ENCODE measurements around the gene CSDE1.
A peak's percentile ranks its signal among the peaks of the same experiment; 100 is the strongest.
"Not testable (repeated sequence)": the region's sequence is repeated elsewhere in the genome, so short reads cannot be mapped to it uniquely, and the experiment has no call there.

The CSDE1 gene

DNA sequence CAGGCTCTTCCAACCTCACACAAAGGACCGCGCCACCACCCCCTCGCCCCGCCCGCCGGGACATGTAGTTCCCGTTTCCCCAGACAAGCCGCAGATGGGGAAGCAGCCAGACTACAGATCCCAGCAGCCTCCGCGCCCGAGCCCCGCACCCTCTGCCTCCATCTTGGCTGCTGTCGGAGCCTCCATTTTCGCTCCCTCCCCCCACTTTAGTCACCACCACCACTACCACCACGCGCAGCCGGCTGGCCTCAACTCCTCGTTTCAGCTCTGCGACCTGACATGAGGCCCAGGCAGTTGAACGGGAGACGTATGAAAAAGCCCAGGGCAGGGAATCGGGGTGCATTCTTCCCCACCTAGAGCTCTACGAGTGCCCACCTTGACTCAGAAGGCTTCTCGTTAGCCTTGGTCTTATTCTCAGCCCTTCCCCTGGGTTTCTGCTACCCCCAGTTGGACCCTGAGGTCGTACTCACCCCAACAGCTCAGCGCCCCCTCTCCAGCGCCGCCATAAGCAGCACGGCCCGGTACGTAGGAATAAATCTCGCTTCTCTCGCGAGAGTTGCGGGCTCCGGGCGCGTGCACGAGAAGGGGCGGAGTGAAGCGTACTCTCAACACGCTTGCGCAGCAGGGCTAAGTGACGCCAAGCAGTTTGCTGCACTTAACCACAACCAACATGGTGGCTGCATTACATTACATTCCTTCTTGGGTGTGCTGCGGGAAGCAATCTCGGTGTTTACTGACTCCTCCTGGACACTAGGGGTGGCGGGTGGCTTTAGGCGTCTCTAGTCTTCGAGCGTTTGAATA, at the start of gene CSDE1:
CSDE1 (minus strand) TSS at position 530 of the 801 bp plus-strand sequence. CDS start 18,094 bp downstream, outside the sequence.
- DNase-seq, result peak; percentile 95 to 96

DNA sequence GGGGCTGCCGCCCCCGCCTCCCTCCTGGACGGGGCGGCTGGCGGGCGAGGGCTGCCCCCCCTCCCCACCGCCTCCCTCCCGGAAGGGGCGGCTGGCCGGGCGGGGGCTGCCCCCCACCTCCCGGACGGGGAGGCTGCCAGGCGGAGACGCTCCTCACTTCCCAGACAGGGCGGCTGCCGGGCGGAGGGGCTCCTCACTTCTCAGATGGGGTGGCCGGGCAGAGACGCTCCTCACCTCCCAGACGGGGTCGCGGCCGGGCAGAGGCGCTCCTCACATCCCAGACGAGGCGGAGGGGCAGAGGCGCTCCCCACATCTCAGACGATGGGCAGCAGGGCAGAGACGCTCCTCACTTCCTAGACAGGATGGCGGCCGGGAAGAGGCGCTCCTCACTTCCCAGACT, 46.7 kb upstream of the CSDE1 start:
- not testable (repeated sequence) for DNase-seq

- no peak for DNase-seq
Observed at GRCh38 chr1:114803001-114803400, 45.2 kb upstream of the CSDE1 start.

GRCh38 chr1:114794038-114794437, 36.3 kb upstream of the CSDE1 start:
- DNase-seq, result no peak

- DNase-seq, result not testable (repeated sequence)
Observed at GRCh38 chr1:114790581-114790980, 32.8 kb upstream of the CSDE1 start.

DNA sequence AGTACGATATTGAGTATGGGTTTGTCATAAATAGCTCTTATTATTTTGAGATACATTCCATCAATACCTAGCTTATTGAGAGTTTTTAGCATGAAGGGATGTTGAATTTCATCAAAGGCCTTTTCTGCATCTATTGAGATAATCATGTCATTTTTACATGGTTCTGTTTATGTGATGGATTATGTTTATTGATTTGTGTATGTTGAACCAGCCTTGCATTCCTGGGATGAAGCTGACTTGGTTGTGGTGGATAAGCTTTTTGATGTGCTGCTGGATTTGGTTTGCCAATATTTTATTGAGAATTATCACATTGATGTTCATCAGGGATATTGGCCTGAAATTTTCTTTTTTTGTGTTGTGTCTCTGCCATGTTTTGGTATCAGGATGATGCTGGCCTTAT, 28.7 kb upstream of the CSDE1 start:
- DNase-seq, result not testable (repeated sequence)

DNA sequence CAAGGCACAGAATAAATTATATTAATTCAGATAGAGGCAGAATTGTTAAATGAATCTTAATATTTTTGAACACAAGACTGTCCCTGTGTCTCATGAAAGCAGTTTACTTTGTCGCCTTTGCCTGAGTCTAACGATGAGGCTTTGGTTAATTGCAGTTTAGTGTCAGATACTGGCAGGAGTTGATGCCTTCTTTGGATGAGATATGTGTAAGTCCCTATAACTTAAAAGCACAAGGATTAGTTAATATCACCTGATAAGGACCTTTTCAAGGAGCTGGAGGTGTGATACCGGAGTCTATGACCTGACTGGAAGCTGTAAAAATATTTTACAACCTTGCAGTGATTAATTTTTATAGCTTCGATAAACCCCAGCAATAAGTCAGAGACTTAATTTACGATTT, 24.7 kb upstream of the CSDE1 start:
- no peak for DNase-seq

GRCh38 chr1:114780344-114781226, 22.8 kb upstream of the CSDE1 start, which contains the start of gene SIKE1:
SIKE1 (minus strand) TSS chr1:114780685; CDS start chr1:114780607, 78 bp downstream.
- peak; percentile 89 to 93 for DNase-seq

DNA sequence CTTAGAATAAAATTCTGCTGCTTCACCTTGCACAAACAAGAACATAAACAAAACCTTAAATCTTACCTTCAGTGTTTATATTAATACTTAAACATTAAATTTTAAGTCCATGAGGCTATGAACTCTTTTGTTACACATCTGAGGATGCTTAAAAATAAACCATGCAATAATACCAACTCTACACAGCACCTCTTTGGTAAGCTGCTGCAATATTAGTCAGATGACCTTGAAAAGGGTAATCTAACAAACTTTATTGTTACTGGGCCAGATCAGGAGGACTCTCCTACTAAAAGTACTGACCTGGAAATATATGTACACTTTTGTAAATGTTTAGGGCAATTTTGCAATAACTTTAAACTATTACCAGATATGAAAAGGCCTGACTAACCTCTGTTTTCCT, 21.9 kb upstream of the CSDE1 start:
- DNase-seq, result no peak

DNA sequence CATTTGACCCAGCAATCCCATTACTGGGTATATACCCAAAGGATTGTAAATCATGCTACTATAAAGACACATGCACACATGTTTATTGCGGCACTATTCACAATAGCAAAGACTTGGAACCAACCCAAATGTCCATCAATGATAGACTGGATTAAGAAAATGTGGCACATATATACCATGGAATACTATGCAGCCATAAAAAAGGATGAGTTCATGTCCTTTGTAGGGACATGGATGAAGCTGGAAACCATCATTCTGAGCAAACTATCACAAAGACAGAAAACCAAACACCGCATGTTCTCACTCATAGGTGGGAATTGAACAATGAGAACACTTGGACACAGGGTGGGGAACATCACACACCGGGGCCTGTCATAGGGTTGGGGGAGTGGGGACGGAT, 18.9 kb upstream of the CSDE1 start:
- DNase-seq, result not testable (repeated sequence)

GRCh38 chr1:114771992-114772391, 14.2 kb upstream of the CSDE1 start:
- DNase-seq, result peak; percentile 7 to 51

DNA sequence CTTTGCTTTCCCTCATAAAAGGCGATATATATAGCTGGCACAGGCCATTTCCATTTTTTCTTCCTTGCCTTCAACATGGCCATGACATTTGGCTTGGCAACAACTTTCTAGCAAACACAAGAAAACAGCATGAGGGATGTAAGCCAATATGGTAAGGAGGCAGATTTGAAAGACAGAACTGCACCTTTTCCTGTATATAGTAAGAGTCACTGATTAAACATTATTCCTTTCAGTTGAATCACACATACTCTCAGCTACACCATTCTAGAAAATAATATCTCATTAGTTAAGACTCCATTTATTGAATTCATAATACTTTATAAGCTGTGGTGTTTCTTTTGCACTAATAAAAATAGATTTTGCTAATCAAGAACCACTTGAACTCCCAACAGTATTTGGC, 13.2 kb upstream of the CSDE1 start:
- DNase-seq, result no peak

GRCh38 chr1:114764689-114765088, 6.9 kb upstream of the CSDE1 start:
- DNase-seq, result peak in 1 of 2 experiments; percentile 19

DNA sequence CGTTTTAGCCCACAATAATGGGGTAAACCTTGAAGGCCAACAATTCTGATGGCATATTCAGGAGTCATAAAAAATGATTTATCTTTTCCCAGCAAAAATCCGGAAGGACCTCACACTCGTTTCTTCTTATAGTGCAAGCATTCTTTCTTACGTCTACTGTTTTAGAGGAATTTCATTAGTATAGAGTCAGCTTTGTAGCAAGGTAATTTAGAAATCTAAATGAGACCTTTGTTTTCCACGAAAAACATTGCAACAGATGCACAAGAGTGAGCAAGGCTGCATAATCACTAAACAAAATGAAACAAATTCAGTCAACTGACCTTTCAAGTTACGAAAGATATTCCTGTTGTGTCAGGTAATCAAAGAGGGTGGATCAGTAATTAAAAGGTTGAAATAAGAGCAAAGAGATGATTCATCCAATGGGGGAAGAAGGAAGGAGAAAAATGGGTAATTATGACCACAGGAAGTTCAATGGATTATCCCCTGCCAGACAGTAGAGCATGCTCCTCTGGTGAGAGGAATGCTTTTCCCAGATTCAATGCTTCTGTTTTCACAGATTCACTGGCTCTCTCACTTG, 560 bp upstream of the CSDE1 start:
- no peak for DNase-seq

GRCh38 chr1:114756949-114757454, 782 bp downstream of the CSDE1 start:
- DNase-seq, result peak in 1 of 2 experiments; percentile 41

- DNase-seq, result no peak
Observed at GRCh38 chr1:114756009-114756892, 1.5 kb downstream of the CSDE1 start.

DNA sequence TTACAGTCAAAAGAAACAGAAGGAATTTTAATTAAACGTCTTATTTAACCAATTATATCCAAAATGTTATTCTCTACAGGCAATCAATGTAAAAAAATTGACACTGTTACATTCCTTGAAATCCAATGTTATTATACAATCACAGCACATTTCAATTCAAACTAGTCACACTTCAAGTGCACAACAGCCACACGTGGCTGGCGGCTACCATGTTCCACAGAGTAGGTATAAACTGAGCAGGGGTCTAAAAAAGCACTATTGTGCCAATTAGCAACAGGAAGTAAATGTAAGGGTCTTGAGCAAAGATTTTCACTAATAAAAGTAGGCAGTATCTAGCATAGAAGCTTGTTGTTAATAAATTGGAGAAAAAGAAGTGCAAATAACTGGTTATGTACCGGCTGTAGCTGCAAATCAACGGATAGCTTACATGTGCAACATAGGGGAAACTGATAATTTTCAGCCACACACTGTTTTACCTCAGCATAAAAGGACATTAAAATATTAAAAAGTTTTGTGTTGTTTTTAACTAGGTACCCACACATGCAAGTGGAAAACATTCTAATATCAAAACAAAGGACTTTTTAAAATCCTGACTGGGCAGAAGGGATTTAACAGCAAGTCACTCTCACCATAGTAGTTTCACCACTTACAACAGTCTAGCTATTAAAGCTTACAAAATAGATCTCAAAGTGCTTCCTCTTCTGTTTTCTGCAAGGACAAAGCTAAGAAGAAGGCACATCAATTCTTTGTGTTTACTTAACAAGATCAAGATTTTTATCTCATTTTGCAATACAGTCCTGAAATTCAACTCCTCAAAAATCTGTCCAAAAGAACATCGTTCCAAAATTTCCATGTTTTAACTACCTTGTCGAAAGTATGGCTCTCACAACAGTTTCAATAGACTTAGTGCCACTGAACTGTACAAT, 2.5 kb downstream of the CSDE1 start:
- DNase-seq, result peak; percentile 10 to 33

DNA sequence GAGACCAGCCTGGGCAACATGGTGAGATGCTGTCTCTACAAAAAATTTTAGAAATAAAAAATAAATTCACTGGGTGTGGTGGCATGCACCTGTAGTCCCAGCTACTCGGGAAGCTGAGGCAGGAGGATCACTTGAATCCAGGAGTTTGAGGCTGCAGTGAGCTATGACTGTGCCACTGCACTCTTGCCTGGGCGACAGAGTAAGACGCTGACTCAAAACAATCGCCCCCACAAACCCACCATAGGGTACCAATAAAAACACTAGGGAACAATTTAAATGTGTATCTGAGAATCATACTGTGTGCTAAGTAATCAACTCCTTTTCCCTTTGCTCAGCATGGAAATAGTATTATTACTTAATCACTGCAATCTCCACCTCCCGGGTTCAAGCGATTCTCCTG, 4.1 kb downstream of the CSDE1 start:
- DNase-seq, result not testable (repeated sequence)

- no peak for DNase-seq
Observed at GRCh38 chr1:114753143-114753542, 4.6 kb downstream of the CSDE1 start.

GRCh38 chr1:114750780-114751179, 7.0 kb downstream of the CSDE1 start:
- DNase-seq, result no peak

DNA sequence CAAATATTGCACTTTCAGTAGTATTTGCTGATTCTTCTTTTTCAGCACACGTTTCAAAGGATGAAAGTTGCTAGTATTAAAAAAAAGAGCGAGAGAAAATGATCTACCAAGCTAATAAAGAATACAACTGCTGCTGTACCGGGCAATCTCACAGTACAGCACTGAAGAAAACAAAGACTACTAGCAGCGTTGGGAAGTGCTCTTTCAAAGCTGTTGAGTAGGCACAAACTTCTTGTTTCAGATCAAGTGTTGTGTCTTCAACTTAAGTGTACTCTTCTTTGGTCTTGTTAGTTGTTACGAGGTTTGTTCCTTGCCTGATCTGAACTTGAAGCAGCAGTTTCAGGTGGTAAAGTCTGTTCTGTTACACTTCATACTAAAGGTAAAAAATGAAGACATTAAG, 7.9 kb downstream of the CSDE1 start:
- DNase-seq, result no peak
